SW 1271 (cell line): ENCODE measurements around the gene ELOA.

Source experiments
- DNase-seq, 2 experiments: peaks; one replicate each; lab custom pipeline; 2025; lab: John Stamatoyannopoulos, UW

Gene ELOA, protein sequence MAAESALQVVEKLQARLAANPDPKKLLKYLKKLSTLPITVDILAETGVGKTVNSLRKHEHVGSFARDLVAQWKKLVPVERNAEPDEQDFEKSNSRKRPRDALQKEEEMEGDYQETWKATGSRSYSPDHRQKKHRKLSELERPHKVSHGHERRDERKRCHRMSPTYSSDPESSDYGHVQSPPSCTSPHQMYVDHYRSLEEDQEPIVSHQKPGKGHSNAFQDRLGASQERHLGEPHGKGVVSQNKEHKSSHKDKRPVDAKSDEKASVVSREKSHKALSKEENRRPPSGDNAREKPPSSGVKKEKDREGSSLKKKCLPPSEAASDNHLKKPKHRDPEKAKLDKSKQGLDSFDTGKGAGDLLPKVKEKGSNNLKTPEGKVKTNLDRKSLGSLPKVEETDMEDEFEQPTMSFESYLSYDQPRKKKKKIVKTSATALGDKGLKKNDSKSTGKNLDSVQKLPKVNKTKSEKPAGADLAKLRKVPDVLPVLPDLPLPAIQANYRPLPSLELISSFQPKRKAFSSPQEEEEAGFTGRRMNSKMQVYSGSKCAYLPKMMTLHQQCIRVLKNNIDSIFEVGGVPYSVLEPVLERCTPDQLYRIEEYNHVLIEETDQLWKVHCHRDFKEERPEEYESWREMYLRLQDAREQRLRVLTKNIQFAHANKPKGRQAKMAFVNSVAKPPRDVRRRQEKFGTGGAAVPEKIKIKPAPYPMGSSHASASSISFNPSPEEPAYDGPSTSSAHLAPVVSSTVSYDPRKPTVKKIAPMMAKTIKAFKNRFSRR

DNA sequence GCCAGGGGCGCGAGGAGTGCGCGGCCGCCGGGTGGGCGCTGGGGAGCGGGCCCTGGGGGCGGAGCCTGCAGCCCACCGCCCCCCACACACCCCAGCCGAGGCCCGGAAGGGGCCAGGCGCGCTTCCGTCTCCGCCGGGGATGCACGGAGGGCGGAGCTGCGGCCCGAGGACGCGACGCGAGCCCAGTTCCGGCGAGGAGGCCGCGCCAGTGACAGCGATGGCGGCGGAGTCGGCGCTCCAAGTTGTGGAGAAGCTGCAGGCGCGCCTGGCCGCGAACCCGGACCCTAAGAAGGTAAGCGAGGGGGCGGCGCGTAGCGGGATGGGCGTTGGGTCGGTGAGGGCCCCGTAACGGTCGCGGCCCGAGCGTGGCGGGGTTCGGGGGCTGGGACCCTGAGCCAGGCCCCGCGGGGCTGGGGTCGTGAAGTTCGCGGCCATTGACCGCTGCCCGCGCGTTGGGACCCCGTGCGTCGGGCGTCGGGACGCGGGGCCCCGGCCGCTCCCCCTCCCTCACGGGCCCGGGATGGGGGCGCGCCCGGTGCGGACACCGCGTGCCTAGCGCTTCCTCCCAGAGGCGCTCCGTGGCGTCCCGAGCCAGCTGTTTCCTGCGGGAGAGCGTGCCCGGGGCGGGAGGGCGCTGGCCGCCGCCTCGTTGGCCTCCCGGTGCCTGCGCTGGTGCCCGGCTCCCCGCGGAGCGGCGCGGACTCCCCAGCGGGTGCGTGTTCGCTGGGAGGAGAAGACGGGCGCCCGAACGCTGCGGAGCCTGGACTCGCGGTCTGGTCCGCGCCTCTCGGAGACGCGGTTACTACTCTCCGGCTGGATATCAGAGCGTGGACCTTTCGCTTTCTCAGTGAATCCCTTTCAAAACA is at the start of gene ELOA:
Gene ELOA (plus strand): TSS at position 185 of the 866 bp plus-strand sequence. CDS start 33 bp downstream, at position 218.
- peak in 1 of 2 experiments; percentile 44 for DNase-seq

DNA sequence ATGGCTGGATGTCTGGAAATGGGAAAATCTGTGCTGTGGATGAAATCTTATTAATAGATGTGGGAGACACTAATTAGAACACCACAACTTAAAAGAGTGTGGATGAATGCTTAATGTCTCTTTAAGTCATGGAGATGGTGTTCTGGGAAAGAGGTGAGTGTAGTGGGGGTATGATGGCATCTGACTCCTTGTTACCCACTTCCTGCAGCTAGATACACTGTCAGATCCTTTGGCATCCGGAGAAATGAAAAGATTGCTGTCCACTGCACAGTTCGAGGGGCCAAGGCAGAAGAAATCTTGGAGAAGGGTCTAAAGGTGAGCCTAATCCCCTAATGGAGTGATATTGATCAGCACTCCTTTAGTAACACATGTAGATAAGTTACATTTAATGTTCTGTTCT is 49.7 kb upstream of the ELOA start:
- DNase-seq, result no peak

DNA sequence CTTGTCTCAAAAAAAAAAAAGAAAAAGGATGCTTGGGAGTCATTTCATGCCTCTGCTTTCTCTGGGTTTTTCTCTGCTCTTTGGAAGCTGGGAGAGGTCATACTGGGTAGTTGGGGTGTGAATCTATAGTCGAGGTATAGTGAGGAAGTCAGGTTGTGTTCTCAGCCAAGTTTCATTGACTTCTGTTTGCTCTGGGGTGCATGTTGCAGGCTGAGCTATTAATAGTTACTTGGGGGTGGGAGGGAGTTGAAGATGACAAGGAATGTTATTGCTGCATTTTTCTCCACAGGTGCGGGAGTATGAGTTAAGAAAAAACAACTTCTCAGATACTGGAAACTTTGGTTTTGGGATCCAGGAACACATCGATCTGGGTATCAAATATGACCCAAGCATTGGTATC is 48.9 kb upstream of the ELOA start:
- DNase-seq, result no peak

DNA sequence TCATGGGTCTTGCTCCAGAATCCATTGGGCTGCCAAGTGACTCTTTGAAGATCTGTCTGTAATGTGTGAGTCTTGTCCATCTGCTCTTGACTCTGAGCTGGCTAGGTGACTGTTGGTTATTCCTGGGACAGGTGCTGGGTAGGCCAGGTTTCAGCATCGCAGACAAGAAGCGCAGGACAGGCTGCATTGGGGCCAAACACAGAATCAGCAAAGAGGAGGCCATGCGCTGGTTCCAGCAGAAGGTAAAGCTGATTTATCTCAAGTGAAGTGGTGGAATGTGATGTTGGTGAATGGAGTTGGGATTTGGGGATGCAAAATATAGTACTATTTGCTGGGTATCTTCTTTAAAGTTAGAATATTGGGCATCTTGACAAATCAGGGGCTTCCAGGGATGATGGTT is 47.6 kb upstream of the ELOA start:
- no peak for DNase-seq

DNA sequence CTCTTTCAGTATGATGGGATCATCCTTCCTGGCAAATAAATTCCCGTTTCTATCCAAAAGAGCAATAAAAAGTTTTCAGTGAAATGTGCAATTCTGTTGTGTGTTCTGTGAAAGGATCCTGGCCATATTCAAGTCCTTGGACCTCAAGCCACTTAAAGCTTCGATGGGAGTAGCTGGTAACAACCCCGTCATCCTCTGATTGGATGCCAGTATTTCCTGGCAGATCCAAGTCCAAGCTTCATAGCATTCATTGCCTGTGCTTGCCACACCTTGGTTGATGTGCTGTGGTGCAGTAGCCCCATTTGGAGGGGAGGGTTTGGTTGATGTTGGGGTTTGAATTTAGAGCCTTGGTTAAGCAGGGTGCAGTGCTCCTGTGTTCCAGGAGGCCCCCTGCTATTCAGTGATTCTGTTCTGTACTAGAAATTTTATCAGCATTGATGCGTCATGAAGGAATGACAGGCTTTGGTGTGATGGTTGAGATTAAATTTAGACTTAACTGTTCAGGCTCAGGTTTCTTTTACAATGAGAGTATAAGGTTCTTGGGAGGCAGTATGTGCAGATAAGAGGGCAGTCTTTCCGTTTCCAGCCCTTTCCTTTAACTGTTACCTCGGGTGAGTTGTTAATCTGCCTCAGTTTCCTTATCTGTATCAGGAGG is 46.8 kb upstream of the ELOA start:
- DNase-seq, result no peak

DNA sequence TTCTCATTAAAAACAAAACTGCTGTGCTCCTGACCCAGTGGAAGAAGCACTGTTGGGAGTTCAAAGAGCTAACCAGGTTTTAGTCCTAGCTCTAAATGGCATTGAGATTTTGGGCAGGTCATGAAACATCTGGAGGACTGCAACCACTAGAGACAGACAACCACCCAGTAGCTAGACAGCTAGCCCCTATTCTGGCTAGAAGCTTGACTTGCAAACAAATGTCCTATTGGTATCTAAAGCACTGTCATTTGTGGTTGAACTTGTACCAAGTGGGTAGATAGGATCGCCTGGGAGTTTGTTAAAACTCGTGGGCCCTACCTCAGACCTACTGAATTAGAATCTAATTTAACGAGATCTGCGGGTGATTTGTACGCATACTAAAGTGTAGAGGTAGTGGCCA is 44.8 kb upstream of the ELOA start:
- no peak for DNase-seq

DNA sequence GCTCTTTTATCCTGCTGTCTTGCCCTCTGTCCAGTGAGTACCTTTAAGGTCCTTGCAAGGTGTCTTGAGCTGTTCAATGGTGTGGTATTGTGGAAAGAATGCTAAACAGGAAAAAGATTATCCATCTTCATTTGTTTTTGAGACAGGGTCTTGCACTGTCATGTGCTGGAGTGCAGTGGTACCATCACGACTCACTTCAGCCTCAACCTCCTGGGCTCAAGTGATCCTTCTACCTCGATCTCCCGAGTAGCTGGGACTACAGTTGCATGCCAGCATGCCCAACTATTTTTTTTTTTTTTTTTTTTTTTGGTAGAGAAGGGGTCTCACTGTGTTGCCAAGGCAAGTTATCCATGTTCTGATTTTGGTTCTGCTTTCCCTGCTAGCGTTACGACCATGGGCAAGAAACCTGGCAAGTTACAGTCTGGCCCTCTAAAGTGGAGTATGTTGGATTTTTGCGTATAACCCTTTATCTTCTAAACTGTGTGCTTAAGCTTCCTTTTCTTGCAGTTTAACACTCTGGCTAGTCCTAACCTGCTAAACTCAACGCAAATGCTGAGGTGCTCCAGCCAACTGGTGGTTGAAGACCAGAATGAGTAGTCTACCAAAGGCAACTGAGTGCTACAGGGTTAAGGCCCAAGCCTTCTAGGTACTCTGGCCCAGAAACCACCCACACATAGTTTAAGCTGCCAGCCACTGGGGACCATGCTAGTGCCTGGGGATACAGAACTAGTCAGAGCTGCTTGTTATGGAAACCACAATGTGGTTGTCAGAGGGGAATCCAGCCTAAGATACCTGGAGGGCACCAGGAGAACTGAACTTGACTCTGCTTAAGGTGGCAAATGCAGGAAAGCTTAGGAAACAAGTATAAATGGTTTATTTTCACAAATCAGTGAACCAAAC is 43.7 kb upstream of the ELOA start:
- DNase-seq, result no peak

DNA sequence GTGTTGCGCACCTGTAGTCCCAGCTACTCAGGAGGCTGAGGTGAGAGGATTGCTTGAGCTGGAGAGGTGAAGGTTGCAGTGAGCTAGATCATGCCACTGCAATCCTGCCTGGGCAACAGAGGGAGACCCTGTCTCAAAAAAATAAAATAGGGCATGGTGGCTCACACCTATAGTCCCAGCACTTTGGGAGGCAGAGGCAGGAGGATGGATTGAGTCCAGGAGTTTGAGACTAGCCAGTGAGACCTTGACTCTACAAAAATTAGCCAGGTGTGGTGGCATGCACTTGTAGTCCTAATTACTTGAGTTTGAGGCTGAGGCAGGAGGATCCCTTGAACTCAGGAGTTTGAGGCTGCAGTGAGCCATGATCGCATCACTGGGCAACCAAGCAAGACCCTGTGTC is 42.0 kb upstream of the ELOA start:
- no peak for DNase-seq

DNA sequence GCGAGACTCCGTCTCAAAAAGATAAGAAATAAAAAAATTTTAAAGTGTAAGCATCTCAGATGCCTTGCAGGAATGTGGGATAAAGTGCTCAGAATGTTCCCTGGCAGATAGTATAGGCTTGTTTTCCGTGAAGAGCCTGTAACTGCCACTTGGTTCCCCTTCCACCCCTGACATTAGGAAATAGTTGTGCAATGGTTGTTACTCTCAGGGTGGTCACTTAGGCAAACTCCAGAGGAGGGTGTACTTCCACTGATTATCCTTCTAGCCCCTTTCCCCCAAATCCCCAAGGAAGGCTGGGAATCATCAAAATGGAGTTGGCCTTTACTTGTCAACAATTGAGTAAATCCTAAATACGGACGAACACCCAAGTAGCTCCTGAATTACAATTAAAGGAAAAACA is 41.3 kb upstream of the ELOA start:
- no peak for DNase-seq

DNA sequence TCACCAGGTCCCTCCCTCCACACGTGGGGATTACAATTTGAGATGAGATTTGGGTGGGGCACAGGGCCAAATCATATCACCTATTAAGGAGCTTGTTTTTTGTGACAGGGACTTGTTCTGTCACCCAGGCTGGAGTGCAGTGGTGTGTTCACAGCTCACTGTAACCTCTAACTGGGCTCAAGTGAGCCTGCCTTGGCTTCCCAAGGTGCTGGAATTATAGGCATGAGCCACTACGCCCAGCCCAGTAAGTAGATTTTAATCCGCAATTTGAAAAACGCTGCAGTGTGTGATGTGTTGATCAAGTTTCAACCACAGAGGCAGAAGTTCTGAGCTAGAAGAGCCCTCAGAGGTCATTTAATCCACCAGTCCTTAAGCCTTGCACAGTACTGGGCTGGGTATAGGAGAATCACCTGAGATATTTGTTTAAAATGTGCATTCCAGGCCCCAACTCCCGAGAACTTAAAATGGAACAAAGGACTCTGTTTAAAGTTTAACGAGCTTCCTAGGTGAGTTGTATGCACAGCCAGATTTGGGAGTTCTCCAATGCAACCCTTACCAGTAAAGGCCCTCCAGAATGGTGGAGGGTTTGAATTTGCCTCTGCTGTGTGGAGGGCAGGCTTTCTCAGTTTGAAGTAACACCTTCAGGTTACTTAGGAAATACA is 38.3 kb upstream of the ELOA start:
- no peak for DNase-seq

DNA sequence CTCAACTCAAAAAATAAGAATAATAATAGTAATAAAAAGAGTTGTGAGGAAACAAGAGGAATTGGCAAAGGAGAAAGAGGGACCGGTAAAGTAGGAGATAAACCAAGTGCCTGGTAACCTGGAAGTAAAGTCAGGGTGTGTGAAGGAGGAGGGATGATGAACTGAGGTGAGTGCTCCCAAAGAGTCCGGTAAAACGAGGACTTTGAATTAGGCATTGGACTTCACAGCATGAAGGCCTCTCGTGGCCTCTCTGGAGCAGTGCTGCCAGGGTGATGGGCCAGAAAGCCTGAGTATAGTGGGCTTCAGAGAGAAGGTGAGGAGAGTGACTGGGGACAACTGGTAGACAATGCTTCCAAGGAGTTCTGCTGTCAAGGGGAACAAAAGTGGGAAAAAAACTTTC is 34.0 kb upstream of the ELOA start:
- no peak for DNase-seq

DNA sequence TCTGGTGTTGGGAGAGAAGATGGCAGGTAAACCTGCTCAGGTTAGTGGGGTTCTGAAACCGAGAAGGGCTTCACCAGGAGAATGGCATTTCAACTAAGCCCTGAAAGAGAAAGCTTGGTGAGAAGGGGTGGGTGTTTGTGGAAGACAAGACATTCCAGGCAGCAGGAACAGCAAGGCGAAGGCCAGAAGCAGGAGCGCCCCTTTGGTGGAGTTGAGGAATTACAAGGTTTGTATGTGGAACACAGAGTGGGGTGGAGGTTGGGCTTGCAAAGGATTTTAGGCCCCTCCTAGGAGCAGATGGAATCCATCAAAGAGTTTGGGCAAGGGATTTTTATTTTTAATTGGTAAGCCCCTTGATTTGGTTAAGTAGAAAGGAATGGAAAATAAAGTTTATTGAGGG is 24.8 kb upstream of the ELOA start:
- peak in 1 of 2 experiments; percentile 33 for DNase-seq

DNA sequence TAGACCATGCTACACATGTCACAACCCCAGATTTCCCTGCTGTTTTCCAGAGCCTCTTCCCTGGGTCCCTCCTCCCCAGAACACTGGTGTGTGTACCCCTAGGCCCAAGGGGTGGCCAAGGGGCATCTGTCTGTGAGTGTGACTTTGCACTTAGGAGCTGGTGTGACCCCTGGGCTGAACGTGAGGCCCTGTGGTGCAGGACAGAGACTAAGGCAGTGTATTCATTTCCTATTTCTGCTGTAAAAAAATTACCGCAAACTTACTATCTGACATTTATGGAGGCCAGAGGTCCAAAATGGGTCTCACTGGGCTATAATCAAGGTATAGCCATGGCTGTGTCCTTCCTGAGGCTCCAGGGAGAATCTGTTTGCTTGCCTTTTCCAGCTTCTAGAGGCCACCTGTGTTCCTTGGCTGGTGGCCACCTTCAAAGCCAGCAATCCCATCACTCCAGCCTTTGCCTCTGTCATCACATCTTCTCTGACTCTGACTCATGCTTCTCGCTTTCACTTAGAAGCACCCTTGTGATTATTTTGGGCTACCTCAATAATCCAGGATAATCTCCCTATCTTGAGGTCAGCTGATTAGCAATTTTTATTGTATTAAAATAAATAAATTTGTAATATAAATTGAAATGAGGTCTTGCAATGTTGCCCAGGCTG is 24.0 kb upstream of the ELOA start:
- no peak for DNase-seq

DNA sequence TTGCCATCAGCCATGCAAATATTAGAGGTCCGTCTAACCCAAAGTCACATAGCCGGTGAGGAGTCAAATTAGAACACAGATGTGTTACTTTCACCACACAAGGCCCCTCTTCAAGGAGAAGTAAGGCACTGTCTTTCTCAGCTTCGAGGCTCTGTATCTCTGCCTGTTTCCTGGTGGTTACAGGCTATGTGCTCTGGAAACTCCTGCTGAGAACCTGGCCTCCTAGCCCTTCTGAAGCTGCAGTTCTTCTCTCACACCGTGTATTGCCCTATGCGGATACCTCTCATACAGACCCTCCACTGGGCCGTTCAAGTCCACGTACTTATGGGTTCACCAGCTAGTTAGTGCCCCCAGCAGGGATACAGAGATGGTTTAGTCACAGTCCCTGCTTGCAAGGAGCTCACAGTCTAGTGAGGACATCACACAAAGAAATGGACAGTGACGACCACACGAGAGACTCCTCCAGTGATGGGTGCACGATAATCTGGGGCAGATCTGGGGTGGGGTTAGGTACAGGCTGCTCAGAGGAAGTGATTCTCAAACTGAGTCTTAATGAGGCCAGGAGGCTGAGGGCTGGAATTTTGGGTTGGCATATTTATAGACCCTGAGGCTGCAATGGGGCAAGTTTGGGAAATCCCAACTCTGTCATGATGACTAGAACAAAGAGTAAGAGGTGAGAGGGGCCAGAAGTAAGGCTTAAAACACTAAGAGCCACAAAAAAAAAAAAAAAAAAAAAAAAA is 22.8 kb upstream of the ELOA start:
- DNase-seq, result no peak

DNA sequence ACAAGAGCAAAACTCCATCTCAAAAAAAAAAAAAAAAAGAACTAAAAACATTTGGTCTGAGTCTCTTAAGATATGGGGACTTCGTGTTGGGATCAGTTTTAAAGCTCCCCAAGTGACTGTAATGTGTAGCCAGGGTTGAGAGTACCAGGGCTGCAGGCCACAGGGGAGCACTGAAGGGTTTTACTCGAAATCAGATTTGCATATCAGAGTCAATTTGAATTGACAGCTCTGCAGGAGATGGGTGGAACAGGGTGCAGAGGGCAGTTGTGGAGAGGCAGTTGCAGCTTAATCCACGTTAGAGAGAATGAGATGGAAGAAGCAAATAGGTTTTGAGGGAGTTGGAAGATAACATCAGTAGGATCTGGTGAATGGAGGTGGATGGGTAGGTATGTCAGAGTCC is 20.6 kb upstream of the ELOA start:
- DNase-seq, result no peak

DNA sequence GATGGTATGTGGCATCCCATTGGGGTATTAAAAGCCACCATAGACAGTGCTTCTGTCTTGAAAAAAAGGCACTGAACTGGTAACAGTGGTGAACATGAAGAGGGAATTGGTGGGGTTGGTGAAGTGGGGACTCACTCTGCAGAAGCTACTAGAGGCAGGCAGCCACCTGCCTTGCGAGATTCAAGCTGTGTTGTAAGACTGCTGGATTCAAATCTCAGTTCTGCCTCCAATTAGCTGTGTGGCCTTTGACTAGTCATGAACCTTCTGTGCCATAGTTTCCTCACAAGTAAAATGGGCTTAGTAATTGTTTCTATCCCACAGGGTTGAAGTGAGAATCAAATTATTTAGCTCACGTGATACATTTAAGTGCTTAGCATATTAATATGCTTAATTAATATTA is 16.6 kb upstream of the ELOA start:
- no peak for DNase-seq

DNA sequence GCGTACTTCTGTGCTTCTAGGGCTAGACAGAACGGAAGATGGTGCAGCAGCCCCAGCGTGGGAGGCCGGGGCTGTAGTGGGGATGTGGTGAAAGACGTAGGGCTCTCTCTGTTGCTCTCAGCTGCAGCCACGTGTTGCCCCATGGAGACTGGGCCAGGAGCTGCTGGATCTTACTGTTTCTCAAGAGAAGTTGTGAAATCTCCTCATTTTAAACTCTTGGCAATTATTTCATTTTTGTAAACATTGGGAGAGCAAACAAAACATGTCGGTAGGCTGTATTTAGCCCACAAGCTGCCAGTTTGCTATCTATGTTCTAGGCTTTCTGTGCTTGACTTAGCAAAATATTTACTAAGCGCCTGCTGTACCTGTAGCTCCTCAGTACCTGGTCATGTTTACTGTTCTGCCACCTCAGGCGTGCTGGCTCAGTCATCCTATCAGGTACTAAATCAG is 15.9 kb upstream of the ELOA start:
- no peak for DNase-seq

DNA sequence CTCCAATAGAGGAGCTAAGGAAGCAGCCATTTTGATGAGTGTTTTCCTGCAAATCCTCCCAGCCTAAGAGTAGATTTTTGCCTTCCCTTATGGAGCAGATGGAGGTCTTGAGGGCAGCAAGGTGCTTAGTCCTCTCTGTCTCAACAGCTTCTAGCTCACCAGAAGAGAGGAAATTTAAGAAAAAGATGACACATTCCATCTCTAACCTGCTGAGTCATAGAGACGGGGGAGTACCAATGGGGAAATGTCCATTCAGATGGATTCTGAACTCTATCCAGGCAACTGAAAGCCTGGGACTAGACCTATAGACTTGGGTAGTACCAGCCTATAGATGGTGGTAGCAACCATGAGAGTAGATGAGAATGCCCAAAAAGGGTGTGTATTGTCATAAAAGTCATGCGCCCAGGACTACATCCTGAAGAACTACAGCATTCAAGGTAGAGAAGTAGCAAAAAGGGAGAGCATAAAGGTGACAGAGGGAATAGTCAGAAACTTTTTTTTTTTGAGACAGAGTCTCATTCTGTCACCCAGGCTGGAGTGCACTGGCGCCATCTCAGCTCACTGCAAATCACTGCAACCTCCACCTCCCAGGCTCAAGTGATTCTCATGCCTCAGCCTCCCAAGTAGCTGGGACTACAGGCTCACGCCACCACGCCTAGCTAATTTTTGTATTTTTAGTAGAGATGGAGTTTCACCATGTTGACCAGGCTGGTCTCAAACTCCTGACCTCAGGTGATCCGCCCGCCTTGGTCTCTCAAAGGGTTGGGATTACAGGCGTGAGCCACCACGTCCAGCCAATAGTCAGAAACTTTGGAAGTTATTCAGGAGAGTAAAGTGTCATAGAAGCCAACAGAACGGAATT is 10.7 kb upstream of the ELOA start:
- no peak for DNase-seq
